Measurements from ENCODE around the gene TMTC3.

The TMTC3 gene

DNA sequence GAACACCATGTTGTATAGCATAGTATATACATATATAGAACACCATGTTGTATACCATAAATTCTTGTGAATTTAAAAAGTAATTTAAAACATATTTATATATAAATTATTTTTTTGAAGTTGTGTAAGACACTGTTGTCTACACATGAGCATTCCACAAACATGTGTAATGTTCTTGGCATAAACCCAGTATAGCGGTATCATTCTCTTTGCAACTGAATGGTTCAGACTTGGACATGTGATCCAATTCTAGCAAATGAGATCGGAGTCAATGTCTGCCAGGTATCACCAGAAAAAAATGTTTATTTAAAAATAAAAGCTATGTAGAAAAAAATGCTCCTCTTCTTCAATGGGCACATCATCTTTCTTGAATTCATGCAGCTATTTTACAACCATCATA is 34.1 kb upstream of the TMTC3 start:
- ChIA-PET CTCF (interaction anchor here (1.1 kb wide), 1 partner anchor 912 kb away, joined by 3 read pairs; no protein-coding TSS in a partner anchor), POLR2A (no interaction called here)
- Histone ChIP-seq H3K9me3 (ENCODE audit: control insufficient read depth, insufficient read depth, low read depth, low read length) (no peaks in the 10 kb centered on the region), H3K4me1 (ENCODE audit: control insufficient read depth, insufficient read depth, low read length) (no peaks in the 10 kb centered on the region), H3K36me3 (ENCODE audit: control insufficient read depth in 2 of 2, insufficient read depth in 1 of 2, low read length in 2 of 2) (peaks cover 39 to 53% of the 10 kb centered on the region in 2 experiments), H3K27ac (ENCODE audit: extremely low read depth, low read depth, low read length) (no peak overlapping the region), H3K4me3 (ENCODE audit: low read depth, low read length) (no peak overlapping the region)
- TF ChIP-seq ZNF621 (tag by site-specific recombination; IDR thresholded peaks at IDR 0.05): no peak
- TF ChIP-seq ZSCAN23 (tag by site-specific recombination; IDR thresholded peaks at IDR 0.05): no peak
- TF ChIP-seq ZNF394 (tag by site-specific recombination; IDR thresholded peaks at IDR 0.05; ENCODE audit: borderline replicate concordance): no peak
- no peak for TF ChIP-seq MEIS1 (CRISPR knock-in tag; IDR thresholded peaks at IDR 0.05; ENCODE audit: borderline replicate concordance)
- TF ChIP-seq, protein P1, sequence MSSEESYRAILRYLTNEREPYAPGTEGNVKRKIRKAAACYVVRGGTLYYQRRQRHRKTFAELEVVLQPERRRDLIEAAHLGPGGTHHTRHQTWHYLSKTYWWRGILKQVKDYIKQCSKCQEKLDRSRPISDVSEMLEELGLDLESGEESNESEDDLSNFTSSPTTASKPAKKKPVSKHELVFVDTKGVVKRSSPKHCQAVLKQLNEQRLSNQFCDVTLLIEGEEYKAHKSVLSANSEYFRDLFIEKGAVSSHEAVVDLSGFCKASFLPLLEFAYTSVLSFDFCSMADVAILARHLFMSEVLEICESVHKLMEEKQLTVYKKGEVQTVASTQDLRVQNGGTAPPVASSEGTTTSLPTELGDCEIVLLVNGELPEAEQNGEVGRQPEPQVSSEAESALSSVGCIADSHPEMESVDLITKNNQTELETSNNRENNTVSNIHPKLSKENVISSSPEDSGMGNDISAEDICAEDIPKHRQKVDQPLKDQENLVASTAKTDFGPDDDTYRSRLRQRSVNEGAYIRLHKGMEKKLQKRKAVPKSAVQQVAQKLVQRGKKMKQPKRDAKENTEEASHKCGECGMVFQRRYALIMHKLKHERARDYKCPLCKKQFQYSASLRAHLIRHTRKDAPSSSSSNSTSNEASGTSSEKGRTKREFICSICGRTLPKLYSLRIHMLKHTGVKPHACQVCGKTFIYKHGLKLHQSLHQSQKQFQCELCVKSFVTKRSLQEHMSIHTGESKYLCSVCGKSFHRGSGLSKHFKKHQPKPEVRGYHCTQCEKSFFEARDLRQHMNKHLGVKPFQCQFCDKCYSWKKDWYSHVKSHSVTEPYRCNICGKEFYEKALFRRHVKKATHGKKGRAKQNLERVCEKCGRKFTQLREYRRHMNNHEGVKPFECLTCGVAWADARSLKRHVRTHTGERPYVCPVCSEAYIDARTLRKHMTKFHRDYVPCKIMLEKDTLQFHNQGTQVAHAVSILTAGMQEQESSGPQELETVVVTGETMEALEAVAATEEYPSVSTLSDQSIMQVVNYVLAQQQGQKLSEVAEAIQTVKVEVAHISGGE (tag by site-specific recombination; conservative IDR thresholded peaks at IDR 0.05; ENCODE audit: low read depth): no peak
- TF ChIP-seq TCF7L2 (IDR thresholded peaks at IDR 0.05; ENCODE audit: borderline replicate concordance, low read depth, low read length): no peak
- TF ChIP-seq ZBTB7A (tag by site-specific recombination; IDR thresholded peaks at IDR 0.05; ENCODE audit: low read depth): no peak
- no peak for TF ChIP-seq ZNF654 (tag by site-specific recombination; IDR thresholded peaks at IDR 0.05; ENCODE audit: low read depth)
- TF ChIP-seq, protein P2, sequence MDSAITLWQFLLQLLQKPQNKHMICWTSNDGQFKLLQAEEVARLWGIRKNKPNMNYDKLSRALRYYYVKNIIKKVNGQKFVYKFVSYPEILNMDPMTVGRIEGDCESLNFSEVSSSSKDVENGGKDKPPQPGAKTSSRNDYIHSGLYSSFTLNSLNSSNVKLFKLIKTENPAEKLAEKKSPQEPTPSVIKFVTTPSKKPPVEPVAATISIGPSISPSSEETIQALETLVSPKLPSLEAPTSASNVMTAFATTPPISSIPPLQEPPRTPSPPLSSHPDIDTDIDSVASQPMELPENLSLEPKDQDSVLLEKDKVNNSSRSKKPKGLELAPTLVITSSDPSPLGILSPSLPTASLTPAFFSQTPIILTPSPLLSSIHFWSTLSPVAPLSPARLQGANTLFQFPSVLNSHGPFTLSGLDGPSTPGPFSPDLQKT (IDR thresholded peaks at IDR 0.05; ENCODE audit: borderline replicate concordance, low read depth, low read length): no peak
- no peak for TF ChIP-seq ZNF23 (tag by site-specific recombination; IDR thresholded peaks at IDR 0.05; ENCODE audit: borderline replicate concordance)
- TF ChIP-seq ZFP69B (tag by site-specific recombination; IDR thresholded peaks at IDR 0.05): no peak
- no peak for TF ChIP-seq ZNF266 (tag by site-specific recombination; IDR thresholded peaks at IDR 0.05; ENCODE audit: low read depth)
- no peak for TF ChIP-seq ZNF133 (tag by site-specific recombination; IDR thresholded peaks at IDR 0.05)
- no peak for TF ChIP-seq ZNF391 (tag by site-specific recombination; IDR thresholded peaks at IDR 0.05; ENCODE audit: borderline replicate concordance, low read depth)
- TF ChIP-seq ZNF677 (tag by site-specific recombination; IDR thresholded peaks at IDR 0.05): no peak
- no peak for TF ChIP-seq WT1 (tag by site-specific recombination; IDR thresholded peaks at IDR 0.05)
- no peak for TF ChIP-seq ZNF324 (tag by site-specific recombination; IDR thresholded peaks at IDR 0.05)
- TF ChIP-seq ZNF214 (tag by site-specific recombination; IDR thresholded peaks at IDR 0.05; ENCODE audit: borderline replicate concordance): no peak
- no peak for TF ChIP-seq ZNF335 (tag by site-specific recombination; conservative IDR thresholded peaks at IDR 0.05)
- TF ChIP-seq PRDM10 (tag by site-specific recombination; IDR thresholded peaks at IDR 0.05): no peak
